HFF-Myc (cell line): ENCODE measurements around the gene GLRA3.
"Not testable (repeated sequence)": the region's sequence is repeated elsewhere in the genome, so short reads cannot be mapped to it uniquely, and the experiment has no call there.

Experiments
- DNase-seq: peaks from one replicate; pipeline ENCODE4 v3.0.0-alpha.2; 2011; ENCODE audit warnings: low read depth; ENCODE audit errors: extremely low read depth
- H3K4me3 ChIP-seq: replicated peaks from 2 replicates; pipeline ENCODE4 v1.5.1; 2011; ENCODE audit warnings: low read depth, mild to moderate bottlenecking, control low read depth, low read length
- TF ChIP-seq, protein P1 (sequence below): IDR thresholded peaks from 2 replicates; pipeline ENCODE4 v1.5.1; 2012; ENCODE audit warnings: mild to moderate bottlenecking, low read depth, low read length, control low read depth; ENCODE audit errors: missing control alignments

GLRA3 gene

GRCh38 chr4:174789657-174790056, 39.4 kb downstream of the GLRA3 start:
- TF ChIP-seq, protein P1, sequence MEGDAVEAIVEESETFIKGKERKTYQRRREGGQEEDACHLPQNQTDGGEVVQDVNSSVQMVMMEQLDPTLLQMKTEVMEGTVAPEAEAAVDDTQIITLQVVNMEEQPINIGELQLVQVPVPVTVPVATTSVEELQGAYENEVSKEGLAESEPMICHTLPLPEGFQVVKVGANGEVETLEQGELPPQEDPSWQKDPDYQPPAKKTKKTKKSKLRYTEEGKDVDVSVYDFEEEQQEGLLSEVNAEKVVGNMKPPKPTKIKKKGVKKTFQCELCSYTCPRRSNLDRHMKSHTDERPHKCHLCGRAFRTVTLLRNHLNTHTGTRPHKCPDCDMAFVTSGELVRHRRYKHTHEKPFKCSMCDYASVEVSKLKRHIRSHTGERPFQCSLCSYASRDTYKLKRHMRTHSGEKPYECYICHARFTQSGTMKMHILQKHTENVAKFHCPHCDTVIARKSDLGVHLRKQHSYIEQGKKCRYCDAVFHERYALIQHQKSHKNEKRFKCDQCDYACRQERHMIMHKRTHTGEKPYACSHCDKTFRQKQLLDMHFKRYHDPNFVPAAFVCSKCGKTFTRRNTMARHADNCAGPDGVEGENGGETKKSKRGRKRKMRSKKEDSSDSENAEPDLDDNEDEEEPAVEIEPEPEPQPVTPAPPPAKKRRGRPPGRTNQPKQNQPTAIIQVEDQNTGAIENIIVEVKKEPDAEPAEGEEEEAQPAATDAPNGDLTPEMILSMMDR, result no peak
- H3K4me3 ChIP-seq, result no peak overlapping the region
- DNase-seq, result no peak

- DNase-seq, H3K4me3 ChIP-seq: not testable (repeated sequence)
Measured at GRCh38 chr4:174778274-174778986, 50.6 kb downstream of the GLRA3 start.

DNA sequence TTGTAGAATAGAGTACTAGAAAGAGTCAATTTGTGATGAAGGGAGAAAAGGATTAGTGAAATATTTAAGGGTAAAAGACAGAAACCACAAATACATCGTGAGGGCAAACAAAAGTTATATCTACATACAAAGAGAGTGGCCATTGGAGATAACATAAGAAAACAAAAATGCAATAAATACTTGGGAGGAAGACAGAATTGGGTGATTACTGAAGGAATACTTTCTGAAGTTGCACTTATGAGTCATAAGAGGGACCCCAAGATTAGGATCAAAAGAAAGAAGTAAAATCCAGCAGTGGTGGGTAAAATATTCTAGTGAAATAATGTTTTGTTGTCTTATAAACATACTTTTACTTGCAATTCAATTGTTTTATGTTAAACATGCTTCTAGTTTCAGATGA, 53.7 kb downstream of the GLRA3 start:
- no peak for DNase-seq
- TF ChIP-seq, protein P1, result no peak
- no peak overlapping the region for H3K4me3 ChIP-seq

GRCh38 chr4:174764105-174764729, 64.8 kb downstream of the GLRA3 start:
- TF ChIP-seq, protein P1, result peak; percentile 36
- no peak overlapping the region for H3K4me3 ChIP-seq
- DNase-seq, result peak; percentile 19

- no peak overlapping the region for H3K4me3 ChIP-seq
- no peak for DNase-seq
- TF ChIP-seq, protein P1, result no peak
Measured at GRCh38 chr4:174763454-174764104, 65.5 kb downstream of the GLRA3 start.

DNA sequence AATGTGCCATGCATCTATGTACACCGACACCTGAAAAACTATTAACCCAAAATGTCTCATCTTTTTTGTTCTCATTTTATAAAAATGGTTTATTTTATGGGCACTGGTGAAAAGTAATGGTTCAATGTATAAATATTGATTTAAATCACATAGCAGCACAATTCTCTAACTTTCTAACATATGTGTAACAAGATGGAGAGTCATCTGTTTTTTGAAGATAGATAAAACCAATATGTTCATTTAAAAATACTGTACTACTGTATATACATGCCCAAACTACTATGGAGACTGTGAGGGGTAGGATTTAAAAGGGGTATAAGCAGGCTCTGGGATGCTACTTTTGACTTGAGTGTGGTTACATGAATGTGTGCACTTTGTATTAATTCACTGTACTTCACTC, 67.6 kb downstream of the GLRA3 start:
- TF ChIP-seq, protein P1, result no peak
- H3K4me3 ChIP-seq, result no peak overlapping the region
- no peak for DNase-seq

GRCh38 chr4:174757736-174758135, 71.3 kb downstream of the GLRA3 start:
- TF ChIP-seq, protein P1, result no peak
- no peak overlapping the region for H3K4me3 ChIP-seq
- DNase-seq, result no peak
